K562 (cell line): Measurements from ENCODE around the gene TSPOAP1. TPM values are rescaled to one million over a fixed set of nuclear protein-coding genes. Genes with fewer than 3 reads are reported as not detected.

Experiments
- ATAC-seq: fragments of 200-7000 bp; cut with Tn5 transposase; 3 replicates; pipeline ENCODE4 v1.9.1; 2020; ENCODE audit warnings: moderate library complexity
- BruUV-seq: library from RNA; stranded (reverse); fragments of 400-500 nt; replicated peaks from 2 replicates; lab custom pipeline; 2021; lab: Mats Ljungman, UMichigan
- CTCF ChIA-PET: fragments of 300-600 bp; formaldehyde crosslinking; extraction: SDS; loops from one replicate; lab custom pipeline; 2021; ENCODE audit warnings: low intra/inter-chr PET ratio; lab: Yijun Ruan, JAX
- POLR2A ChIA-PET: fragments of 300-600, 350-650 bp; sonication (Branson Sonifier 250); formaldehyde crosslinking; extraction: SDS; loops from one replicate; lab custom pipeline; 2021; ENCODE audit warnings: antibody characterized with exemption, inconsistent platforms; lab: Yijun Ruan, JAX
- DNase-seq, 4 experiments: peaks; one replicate each; pipeline versions ENCODE4 v3.0.0 to v3.0.0-alpha.2; 2011 to 2018; ENCODE audit warnings: low spot score in 3 of 4, mixed read lengths in 3 of 4; ENCODE audit errors: extremely low read depth in 1 of 4
- FAIRE-seq: peaks from 2 replicates; lab custom pipeline; 2011; peaks lifted over from hg19 to GRCh38; lab: Jason Lieb, UNC
- H2AFZ ChIP-seq: 2 replicates; pipeline ENCODE4 v1.6.0; 2011; ENCODE audit warnings: low read depth, low read length, control low read depth, inconsistent platforms
- H3K27ac ChIP-seq: fragments of 200-600 bp; 3 replicates; pipeline ENCODE4 v1.8.0; 2011; ENCODE audit warnings: low read depth, mild to moderate bottlenecking, control low read depth, inconsistent platforms, low read length, moderate library complexity, mixed read lengths; ENCODE audit errors: extremely low read depth
- H3K27me3 ChIP-seq, 2 experiments: fragments of 300-600 bp in 1 of 2; 2 replicates in 1 of 2; 3 replicates in 1 of 2; pipeline versions ENCODE4 v1.6.0 to v1.8.0; 2011; ENCODE audit warnings: inconsistent platforms in 2 of 2, low read length in 2 of 2, mild to moderate bottlenecking in 1 of 2, mixed read lengths in 1 of 2, moderate library complexity in 1 of 2; ENCODE audit not compliant: control insufficient read depth in 2 of 2, insufficient read depth in 2 of 2
- H3K36me3 ChIP-seq: fragments of 300-600 bp; 3 replicates; pipeline ENCODE4 v1.8.0; 2011; ENCODE audit warnings: mild to moderate bottlenecking, low read length, inconsistent platforms; ENCODE audit not compliant: control insufficient read depth, insufficient read depth
- H3K4me1 ChIP-seq, 2 experiments: fragments of 200-600 bp in 1 of 2; replicated peaks in 1 of 2; 2 replicates in 1 of 2; 3 replicates in 1 of 2; pipeline versions ENCODE4 v1.5.1 to v1.8.0; 2011; ENCODE audit warnings: inconsistent platforms in 2 of 2, low read length in 2 of 2, mild to moderate bottlenecking in 1 of 2, mixed read lengths in 1 of 2, moderate library complexity in 1 of 2; ENCODE audit not compliant: control insufficient read depth in 2 of 2, insufficient read depth in 2 of 2
- H3K4me2 ChIP-seq: 2 replicates; pipeline ENCODE4 v1.6.1; 2011; ENCODE audit warnings: low read length, control low read depth, inconsistent platforms, mixed read lengths; ENCODE audit not compliant: insufficient read depth
- H3K4me3 ChIP-seq: fragments of 200-600 bp; sonication (generic), shearing (Covaris generic); 2 replicates; pipeline ENCODE4 v1.5.1; 2016; ENCODE audit warnings: control low read depth, inconsistent platforms
- H3K79me2 ChIP-seq: fragments of 200-600 bp; 3 replicates; pipeline ENCODE4 v1.8.0; 2011; ENCODE audit warnings: low read length, inconsistent platforms; ENCODE audit not compliant: control insufficient read depth, insufficient read depth
- H3K9ac ChIP-seq, 2 experiments: 2 replicates each; pipeline versions ENCODE4 v1.6.0 to v1.6.1; 2011; ENCODE audit warnings: low read depth in 2 of 2, low read length in 2 of 2, control low read depth in 1 of 2, inconsistent platforms in 1 of 2, mild to moderate bottlenecking in 1 of 2, mixed read lengths in 1 of 2; ENCODE audit not compliant: insufficient read depth in 1 of 2
- H3K9me1 ChIP-seq: one replicate; pipeline ENCODE4 v1.6.0; 2011; ENCODE audit warnings: inconsistent platforms, mild to moderate bottlenecking, low read length, moderate library complexity; ENCODE audit not compliant: control insufficient read depth, insufficient read depth
- H3K9me3 ChIP-seq: replicated peaks from 2 replicates; pipeline ENCODE4 v1.5.1; 2011; ENCODE audit warnings: low read depth, low read length, inconsistent platforms; ENCODE audit not compliant: control insufficient read depth, insufficient read depth
- H4K20me1 ChIP-seq: replicated peaks from 2 replicates; pipeline ENCODE4 v1.6.1; 2011; ENCODE audit warnings: low read length, inconsistent platforms, mixed read lengths; ENCODE audit not compliant: control insufficient read depth, insufficient read depth
- CEBPG ChIP-seq, 3 experiments: fragments of 200-800 bp in 1 of 3; sonication (Bioruptor generic) in 1 of 3; sonication (generic) in 1 of 3; formaldehyde crosslinking in 1 of 3; IDR thresholded peaks in 2 of 3; conservative IDR thresholded peaks in 1 of 3; 2 replicates each; pipeline versions ENCODE4 v1.6.1 to v1.8.0; 2016 to 2022; ENCODE audit warnings: missing compliant biosample characterization in 2 of 3, missing genetic modification characterization in 2 of 3, mild to moderate bottlenecking in 1 of 3, missing genetic modification reagents in 1 of 3
- FOXK2 ChIP-seq, 2 experiments: fragments of 450-650 bp; IDR thresholded peaks in 1 of 2; conservative IDR thresholded peaks in 1 of 2; 2 replicates each; pipeline ENCODE4 v1.6.1; 2016; ENCODE audit warnings: low read depth in 2 of 2, mild to moderate bottlenecking in 1 of 2
- HDGF ChIP-seq: fragments of 450-650 bp; IDR thresholded peaks from 2 replicates; pipeline ENCODE4 v1.6.1; 2016
- HNRNPLL ChIP-seq: fragments of 200-400 bp; formaldehyde crosslinking; IDR thresholded peaks from 2 replicates; pipeline ENCODE4 v1.6.1; 2017; ENCODE audit warnings: low read length, low read depth, mild to moderate bottlenecking; ENCODE audit not compliant: poor library complexity, severe bottlenecking
- NEUROD1 ChIP-seq: fragments of 150-350 bp; IDR thresholded peaks from 2 replicates; pipeline ENCODE4 v1.6.1; 2014; ENCODE audit warnings: borderline replicate concordance, low read length, low read depth; ENCODE audit not compliant: partially characterized antibody
- POLR2B ChIP-seq: fragments of 450-650 bp; IDR thresholded peaks from 2 replicates; pipeline ENCODE4 v1.6.1; 2018; ENCODE audit warnings: low read depth; ENCODE audit not compliant: partially characterized antibody
- PTRF ChIP-seq: fragments of 450-650 bp; IDR thresholded peaks from 2 replicates; pipeline ENCODE4 v1.6.1; 2016; ENCODE audit warnings: mild to moderate bottlenecking, missing genetic modification characterization, missing compliant biosample characterization
- SIN3A ChIP-seq, 2 experiments: fragments of 150-350 bp in 1 of 2; IDR thresholded peaks; 2 replicates each; pipeline ENCODE4 v1.6.1; 2011 to 2016; ENCODE audit warnings: borderline replicate concordance in 2 of 2, low read depth in 2 of 2, low read length in 2 of 2, mild to moderate bottlenecking in 2 of 2, moderate library complexity in 2 of 2; ENCODE audit not compliant: control insufficient read depth in 1 of 2
- WHSC1 ChIP-seq: IDR thresholded peaks from one replicate; pipeline ENCODE4 v1.6.1; 2012; ENCODE audit warnings: low read length, control low read depth, inconsistent platforms
- ZFPM2 ChIP-seq: fragments of 250-450 bp; sonication (Bioruptor Pico); IDR thresholded peaks from 2 replicates; pipeline ENCODE4 v1.5.1; 2022; ENCODE audit warnings: mild to moderate bottlenecking
- ZNF507 ChIP-seq: conservative IDR thresholded peaks from 2 replicates; pipeline ENCODE4 v1.6.1; 2017; ENCODE audit warnings: missing genetic modification characterization, missing compliant biosample characterization
- ZNF699 ChIP-seq: fragments of 250-450 bp; sonication (Bioruptor Pico); IDR thresholded peaks from 2 replicates; pipeline ENCODE4 v1.8.0; 2021; ENCODE audit warnings: mild to moderate bottlenecking, moderate library complexity; ENCODE audit not compliant: insufficient replicate concordance
- WGBS: fragments of 100-300 bp; shearing (Covaris generic); methylation state at CpG from one replicate; pipeline ENCODE4 v1.1.6; 2016; ENCODE audit warnings: low coverage, mixed read lengths; ENCODE audit not compliant: insufficient coverage; ENCODE audit errors: missing lambda C conversion rate; 5-methylcytosine and 5-hydroxymethylcytosine counted together
- in situ Hi-C: fragments of 300-500 bp; cut with MboI; formaldehyde crosslinking; loops from 4 replicates; pipeline ENCODE4 v1.15.0; 2018; ENCODE audit warnings: inconsistent platforms, mixed read lengths
- intact Hi-C: fragments of 100-400 bp; cut with micrococcal nuclease; formaldehyde crosslinking; loops from 2 replicates; pipeline ENCODE4 v1.14.2; 2022
- polyA plus RNA-seq, 8 experiments: library from polyadenylated mRNA; depleted of rRNA in 4 of 8; stranded (reverse) in 5 of 8; unstranded in 3 of 8; fragments of >200 nt; fragmentation: Nextera tagmentation in 2 of 8; fragmentation: Illumina TruSeq in 1 of 8; extraction: Ambion mirVana in 2 of 8; extraction: Trizol in 1 of 8; gene quantifications; 2 replicates each; pipeline versions ENCODE4 v1.2.1 to v1.2.3, GENCODE V29; 2011 to 2014; ENCODE audit warnings: inconsistent platforms in 1 of 8, missing spikeins in 1 of 8
- total RNA-seq, 7 experiments: library from RNA; depleted of rRNA in 6 of 7; stranded (reverse); fragments of >200 nt in 6 of 7; fragmentation: Illumina TruSeq in 2 of 7; extraction: Trizol in 2 of 7; gene quantifications; 2 replicates each; pipeline versions ENCODE4 v1.2.1 to v1.2.3, GENCODE V29; 2011 to 2021; ENCODE audit warnings: low replicate concordance in 1 of 7
- TF ChIP-seq, protein P1 (sequence below): fragments of 450-650 bp; conservative IDR thresholded peaks from 2 replicates; pipeline ENCODE4 v1.6.1; 2016; ENCODE audit warnings: missing genetic modification characterization, low read depth, mild to moderate bottlenecking, control low read depth, missing compliant biosample characterization
- TF ChIP-seq, protein P2 (sequence below): sonication (generic); formaldehyde crosslinking; IDR thresholded peaks from 2 replicates; pipeline ENCODE4 v1.8.0; 2022; ENCODE audit warnings: mild to moderate bottlenecking, missing genetic modification reagents
- TF ChIP-seq, protein P3 (sequence below): fragments of 450-650 bp; IDR thresholded peaks from 2 replicates; pipeline ENCODE4 v1.6.1; 2017; ENCODE audit warnings: antibody characterized with exemption

TSPOAP1 gene
- total and polyA plus RNA-seq, 9 of the 15 experiments (the other 6 are each of a cell fraction or from before 2014, with no cell fraction given), result 0.87 to 3.9 (median 1.8) TPM; not detected in 2

DNA sequence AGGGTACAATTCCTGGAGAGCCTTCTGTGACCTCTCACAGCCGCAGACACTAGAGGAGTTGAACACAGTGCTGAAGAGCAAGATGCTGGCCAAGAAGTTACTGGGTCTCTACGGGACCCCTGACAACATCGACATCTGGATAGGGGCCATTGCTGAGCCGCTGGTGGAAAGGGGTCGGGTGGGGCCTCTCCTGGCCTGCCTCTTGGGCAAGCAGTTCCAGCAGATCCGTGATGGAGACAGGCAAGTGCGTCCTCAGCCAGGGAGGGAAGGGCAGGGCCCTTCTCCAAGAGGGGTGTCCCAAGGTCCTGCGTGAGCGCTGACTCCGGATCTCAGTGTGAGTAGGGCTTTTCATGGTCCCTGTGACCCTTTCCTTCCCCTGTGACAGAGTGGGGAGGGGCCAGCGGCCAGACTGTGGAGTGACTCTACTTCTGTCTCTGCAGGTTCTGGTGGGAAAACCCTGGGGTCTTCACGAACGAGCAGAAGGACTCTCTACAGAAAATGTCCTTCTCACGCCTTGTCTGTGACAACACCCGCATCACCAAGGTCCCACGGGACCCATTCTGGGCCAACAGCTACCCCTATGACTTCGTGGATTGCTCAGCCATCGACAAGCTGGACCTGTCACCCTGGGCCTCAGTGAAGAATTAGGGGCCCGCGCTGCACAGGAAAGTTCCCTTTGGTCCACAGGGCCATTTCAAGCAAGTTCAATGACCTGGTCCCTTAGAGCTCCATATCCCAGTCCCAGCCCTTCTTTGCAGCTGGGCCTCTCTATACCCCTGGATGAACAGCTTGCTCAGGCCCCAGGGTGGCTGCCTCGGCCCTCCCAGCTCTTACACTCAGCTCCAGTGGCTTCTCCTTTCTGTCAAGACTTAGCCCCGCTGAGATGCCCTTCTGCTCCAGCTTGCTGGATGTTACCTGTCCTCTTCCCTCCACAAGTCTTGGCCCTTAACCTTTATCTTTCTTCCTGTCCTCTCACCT lies 61.0 kb downstream of the TSPOAP1 start:
- intact Hi-C loops (no loop called here), in situ Hi-C loops (no loop called here)
- Histone ChIP-seq H3K27ac (no peak overlapping the region), H4K20me1 (peaks cover 5% of the 10 kb centered on the region), H3K9me3 (no peaks in the 10 kb centered on the region), H3K36me3 (no peaks in the 10 kb centered on the region), H3K4me2 (no peak overlapping the region), H3K79me2 (no peaks in the 10 kb centered on the region), H3K9me1 (no peaks in the 10 kb centered on the region), H3K27me3 (peaks cover 35 to 80% of the 10 kb centered on the region in 2 experiments), H2AFZ (no peak overlapping the region), H3K4me1 (peaks cover 0 to 6% of the 10 kb centered on the region in 2 experiments; a peak in 1 of 5 replicates), H3K9ac (no peak overlapping the region), H3K4me3 (no peak overlapping the region)
- WGBS, result 6% methylated on average over 22 of the region's 22 CpGs
- ChIA-PET POLR2A (no interaction called here), CTCF (no interaction called here)
- FAIRE-seq (no peak), DNase-seq (peak in 1 of 4 experiments; percentile 5), ATAC-seq (no peak)
- BruUV-seq, result no TSS peak
- TF ChIP-seq NEUROD1 (no peak), PTRF (tag) (no peak), CEBPG (CRISPR knock-in tag; IDR thresholded peaks at IDR 0.05) (no peak), CEBPG (tag; conservative IDR thresholded peaks at IDR 0.05 in 1 of 2, IDR thresholded peaks at IDR 0.05 in 1 of 2) (no peak), HNRNPLL (no peak), HDGF (no peak), ZFPM2 (CRISPR knock-in tag) (no peak), ZNF507 (tag) (no peak), POLR2B (no peak), FOXK2 (conservative IDR thresholded peaks at IDR 0.05 in 1 of 2, IDR thresholded peaks at IDR 0.05 in 1 of 2; ENCODE audit: low read depth in 2 of 2) (no peak), WHSC1 (no peak), ZNF699 (CRISPR knock-in tag) (no peak), SIN3A (IDR thresholded peaks at IDR 0.05; ENCODE audit: borderline replicate concordance in 2 of 2, control insufficient read depth in 1 of 2, low read depth in 2 of 2, low read length in 2 of 2) (no peak)
- TF ChIP-seq, protein P1, sequence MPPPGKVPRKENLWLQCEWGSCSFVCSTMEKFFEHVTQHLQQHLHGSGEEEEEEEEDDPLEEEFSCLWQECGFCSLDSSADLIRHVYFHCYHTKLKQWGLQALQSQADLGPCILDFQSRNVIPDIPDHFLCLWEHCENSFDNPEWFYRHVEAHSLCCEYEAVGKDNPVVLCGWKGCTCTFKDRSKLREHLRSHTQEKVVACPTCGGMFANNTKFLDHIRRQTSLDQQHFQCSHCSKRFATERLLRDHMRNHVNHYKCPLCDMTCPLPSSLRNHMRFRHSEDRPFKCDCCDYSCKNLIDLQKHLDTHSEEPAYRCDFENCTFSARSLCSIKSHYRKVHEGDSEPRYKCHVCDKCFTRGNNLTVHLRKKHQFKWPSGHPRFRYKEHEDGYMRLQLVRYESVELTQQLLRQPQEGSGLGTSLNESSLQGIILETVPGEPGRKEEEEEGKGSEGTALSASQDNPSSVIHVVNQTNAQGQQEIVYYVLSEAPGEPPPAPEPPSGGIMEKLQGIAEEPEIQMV, result no peak
- TF ChIP-seq, protein P2, sequence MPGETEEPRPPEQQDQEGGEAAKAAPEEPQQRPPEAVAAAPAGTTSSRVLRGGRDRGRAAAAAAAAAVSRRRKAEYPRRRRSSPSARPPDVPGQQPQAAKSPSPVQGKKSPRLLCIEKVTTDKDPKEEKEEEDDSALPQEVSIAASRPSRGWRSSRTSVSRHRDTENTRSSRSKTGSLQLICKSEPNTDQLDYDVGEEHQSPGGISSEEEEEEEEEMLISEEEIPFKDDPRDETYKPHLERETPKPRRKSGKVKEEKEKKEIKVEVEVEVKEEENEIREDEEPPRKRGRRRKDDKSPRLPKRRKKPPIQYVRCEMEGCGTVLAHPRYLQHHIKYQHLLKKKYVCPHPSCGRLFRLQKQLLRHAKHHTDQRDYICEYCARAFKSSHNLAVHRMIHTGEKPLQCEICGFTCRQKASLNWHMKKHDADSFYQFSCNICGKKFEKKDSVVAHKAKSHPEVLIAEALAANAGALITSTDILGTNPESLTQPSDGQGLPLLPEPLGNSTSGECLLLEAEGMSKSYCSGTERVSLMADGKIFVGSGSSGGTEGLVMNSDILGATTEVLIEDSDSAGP (CRISPR knock-in tag), result no peak
- TF ChIP-seq, protein P3, sequence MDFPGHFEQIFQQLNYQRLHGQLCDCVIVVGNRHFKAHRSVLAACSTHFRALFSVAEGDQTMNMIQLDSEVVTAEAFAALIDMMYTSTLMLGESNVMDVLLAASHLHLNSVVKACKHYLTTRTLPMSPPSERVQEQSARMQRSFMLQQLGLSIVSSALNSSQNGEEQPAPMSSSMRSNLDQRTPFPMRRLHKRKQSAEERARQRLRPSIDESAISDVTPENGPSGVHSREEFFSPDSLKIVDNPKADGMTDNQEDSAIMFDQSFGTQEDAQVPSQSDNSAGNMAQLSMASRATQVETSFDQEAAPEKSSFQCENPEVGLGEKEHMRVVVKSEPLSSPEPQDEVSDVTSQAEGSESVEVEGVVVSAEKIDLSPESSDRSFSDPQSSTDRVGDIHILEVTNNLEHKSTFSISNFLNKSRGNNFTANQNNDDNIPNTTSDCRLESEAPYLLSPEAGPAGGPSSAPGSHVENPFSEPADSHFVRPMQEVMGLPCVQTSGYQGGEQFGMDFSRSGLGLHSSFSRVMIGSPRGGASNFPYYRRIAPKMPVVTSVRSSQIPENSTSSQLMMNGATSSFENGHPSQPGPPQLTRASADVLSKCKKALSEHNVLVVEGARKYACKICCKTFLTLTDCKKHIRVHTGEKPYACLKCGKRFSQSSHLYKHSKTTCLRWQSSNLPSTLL, result no peak
